HG03095 (cell line): Measurements from ENCODE around the gene PARD3B.

Source experiments
- ATAC-seq: cut with Tn5 transposase; IDR thresholded peaks from one replicate; pipeline ENCODE4 v1.9.1; 2021; ENCODE audit warnings: moderate library complexity; ENCODE audit not compliant: unreplicated experiment

PARD3B gene

GRCh38 chr2:204647626-204648025, 102.4 kb downstream of the PARD3B start:
- no peak for ATAC-seq

DNA sequence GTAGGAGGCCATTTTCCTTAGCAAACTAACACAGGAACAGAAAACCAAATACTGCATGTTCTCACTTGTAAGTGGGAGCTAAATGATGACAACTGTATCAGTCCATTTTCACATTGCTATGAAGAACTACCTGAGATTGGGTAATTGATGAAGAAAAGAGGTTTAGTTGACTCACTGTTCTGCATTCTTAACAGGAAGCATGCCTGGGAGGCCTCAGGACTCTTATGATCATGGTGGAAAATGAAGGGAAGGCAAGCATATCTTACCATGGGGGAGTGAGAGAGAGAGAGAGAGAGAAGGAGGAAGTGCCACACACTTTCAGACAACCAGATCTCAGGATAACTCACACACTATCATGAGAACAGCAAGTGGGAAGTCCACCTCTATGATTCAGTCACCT, 105.3 kb downstream of the PARD3B start:
- no peak for ATAC-seq

DNA sequence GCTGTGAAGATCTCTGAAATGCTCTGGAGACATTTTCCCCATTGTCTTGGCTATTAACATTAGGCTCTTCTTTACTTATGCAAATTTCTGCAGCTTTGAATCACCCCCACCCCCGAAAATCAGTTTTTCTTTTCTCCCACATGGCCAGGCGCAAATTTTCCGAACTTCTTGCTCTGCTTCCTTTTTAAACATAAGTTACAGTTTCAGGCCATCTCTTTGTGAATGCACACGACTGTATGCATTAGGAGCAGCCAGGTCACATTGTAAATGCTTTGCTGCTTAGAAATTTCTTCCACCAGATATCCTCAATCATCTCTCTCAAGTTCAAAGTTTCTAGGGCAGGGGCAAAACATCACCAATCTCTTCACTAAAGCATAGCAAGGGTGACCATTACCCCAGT, 106.8 kb downstream of the PARD3B start:
- no peak for ATAC-seq

DNA sequence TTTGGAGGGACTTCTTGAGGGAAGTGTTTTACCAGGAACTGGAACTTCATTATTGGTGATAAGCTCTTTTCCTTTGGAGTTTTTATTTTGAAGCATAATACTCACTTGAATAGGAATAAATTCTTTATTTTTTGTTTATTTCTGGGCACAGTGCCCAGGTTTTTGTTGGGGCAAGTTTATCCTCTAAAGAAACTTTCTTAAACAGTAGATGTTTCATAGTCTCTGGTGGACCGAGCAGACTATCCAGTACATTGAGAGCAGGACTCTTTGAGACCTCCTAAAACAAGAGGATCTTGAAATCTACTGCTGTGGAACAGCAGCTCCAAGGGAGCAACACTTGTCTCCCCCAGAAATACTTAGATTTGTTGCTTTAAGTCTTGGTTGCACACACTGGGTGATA, 109.4 kb downstream of the PARD3B start:
- ATAC-seq: no peak

DNA sequence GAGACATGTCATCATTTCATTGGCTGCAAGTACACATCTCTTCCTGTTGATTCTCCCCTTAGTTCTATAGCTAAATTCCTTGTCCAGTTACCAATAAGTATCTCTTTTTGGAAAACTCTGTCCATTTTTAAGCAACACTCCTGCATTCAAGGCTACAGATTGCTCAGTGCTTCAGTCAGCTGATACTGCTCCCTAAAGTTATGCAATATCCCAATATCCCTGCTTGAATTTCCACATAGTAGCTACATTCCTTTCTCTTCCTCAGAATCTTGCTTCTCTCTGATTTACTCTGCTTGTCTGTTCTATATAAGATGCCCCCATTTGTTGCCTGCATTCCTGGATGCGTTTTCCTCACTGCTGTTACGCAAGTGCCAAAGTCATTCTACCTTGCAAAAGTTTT, 109.8 kb downstream of the PARD3B start:
- no peak for ATAC-seq

- ATAC-seq: no peak
Measured at GRCh38 chr2:204655626-204656025, 110.4 kb downstream of the PARD3B start.

DNA sequence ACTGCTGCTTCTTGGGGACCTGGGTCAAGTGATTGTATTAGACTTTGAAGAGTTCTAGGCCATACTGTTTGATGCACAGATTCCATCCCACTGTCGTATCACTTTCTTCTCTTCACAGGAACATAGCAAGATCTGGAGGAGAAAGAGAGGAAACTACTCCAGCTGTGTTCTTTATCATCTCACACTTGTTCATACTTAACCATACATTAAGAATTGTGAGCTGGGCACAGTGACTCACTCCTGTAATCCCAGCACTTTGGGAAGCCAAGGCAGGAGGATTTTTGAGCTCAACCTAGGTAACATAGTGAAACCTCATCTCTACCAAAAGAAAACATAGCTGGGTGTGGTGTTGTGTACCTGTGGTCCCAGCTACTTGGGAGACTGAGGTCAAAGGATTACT, 111.7 kb downstream of the PARD3B start:
- no peak for ATAC-seq

DNA sequence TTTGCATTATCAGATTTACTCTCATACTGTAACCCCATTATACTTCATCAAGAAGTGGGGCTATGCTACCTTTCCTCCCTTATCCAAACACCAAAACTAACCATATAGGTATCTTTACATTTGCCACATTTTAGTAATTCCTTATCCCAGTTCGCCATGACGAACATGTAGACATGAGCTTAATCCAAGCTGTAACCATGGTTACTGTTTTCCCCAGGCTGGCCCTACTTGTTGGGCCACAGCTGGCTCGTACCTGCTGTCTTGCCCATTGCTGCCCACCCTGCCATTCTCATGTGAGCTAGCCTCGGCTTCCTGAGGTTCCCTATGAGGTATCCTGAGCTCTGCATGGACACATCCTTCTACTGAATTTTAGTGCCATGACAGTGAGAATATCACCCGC, 117.7 kb downstream of the PARD3B start:
- no peak for ATAC-seq

DNA sequence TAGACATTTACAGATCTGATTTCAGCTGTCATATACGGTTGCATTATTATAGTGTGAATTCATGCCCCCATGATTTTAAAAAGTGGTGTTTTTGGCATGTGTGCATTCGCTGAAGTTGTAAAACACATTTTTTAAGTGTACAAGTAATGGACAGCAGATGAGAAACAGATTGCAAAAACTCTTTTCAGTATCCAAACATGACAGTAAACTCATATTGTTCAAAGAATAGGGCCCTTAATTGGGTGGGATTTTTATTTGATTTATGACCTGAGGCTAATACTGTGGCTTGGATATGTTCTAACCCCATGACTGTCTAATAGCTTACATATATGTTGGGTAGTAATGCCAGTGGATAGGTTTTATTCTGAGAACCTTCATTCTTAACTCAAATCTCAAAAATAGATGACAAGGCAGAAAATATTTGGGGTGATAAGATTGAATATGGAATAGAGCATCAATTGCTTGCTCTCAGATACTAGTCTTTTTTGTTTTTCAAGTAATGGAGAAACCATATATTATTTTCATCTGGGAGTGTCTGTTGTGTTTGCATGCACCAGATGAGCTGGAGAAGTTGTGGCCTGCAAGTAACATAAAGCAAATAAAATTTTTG, 118.6 kb downstream of the PARD3B start:
- ATAC-seq: no peak

DNA sequence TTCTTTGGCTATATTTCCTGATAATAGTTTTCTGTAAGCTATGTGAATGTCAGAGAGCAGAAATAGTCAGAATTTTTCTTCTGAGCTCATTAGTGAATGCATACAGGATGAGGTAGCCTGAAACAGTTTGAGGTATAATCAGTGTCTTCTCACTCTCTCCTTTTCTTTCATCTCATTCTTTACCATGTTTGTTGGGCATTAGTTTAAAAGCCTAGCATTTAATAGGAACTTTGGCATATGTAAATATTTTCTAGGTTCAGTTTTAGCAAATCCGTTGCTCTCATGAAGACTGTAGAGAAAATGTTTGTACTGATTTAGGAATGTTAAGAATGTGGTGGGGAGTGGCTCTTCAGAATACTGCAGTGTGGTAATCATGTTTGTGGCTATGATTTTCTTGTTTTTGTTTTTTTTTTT, 119.4 kb downstream of the PARD3B start:
- ATAC-seq: no peak

- ATAC-seq: no peak
Measured at GRCh38 chr2:204665207-204665606, 119.9 kb downstream of the PARD3B start.

- no peak for ATAC-seq
Measured at GRCh38 chr2:204665771-204666170, 120.5 kb downstream of the PARD3B start.

- ATAC-seq: no peak
Measured at GRCh38 chr2:204667990-204668389, 122.7 kb downstream of the PARD3B start.

- ATAC-seq: no peak
Measured at GRCh38 chr2:204669382-204669781, 124.1 kb downstream of the PARD3B start.

GRCh38 chr2:204670124-204670523, 124.8 kb downstream of the PARD3B start:
- no peak for ATAC-seq

GRCh38 chr2:204670756-204671155, 125.5 kb downstream of the PARD3B start:
- ATAC-seq: no peak

GRCh38 chr2:204672772-204673171, 127.5 kb downstream of the PARD3B start:
- no peak for ATAC-seq

- no peak for ATAC-seq
Measured at GRCh38 chr2:204673877-204674276, 128.6 kb downstream of the PARD3B start.

GRCh38 chr2:204678031-204678430, 132.8 kb downstream of the PARD3B start:
- ATAC-seq: no peak

DNA sequence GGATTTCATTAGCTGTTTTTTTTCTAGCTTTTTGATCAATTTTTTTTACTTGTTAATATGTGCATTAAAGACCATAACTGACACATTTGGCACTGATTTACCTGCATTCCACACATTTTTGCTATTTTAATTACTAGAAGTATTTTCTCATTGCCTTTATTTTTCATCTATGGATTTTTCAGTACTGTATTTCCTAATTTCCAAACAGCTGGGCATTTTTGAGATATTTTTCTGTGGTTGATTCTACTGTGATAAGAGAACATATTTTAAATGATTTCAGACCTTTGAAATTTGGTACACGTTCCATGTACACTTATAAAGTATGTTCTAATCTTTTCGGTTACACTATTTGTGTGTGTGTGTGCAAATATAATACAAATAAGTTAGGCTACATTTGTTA, 135.3 kb downstream of the PARD3B start:
- no peak for ATAC-seq

DNA sequence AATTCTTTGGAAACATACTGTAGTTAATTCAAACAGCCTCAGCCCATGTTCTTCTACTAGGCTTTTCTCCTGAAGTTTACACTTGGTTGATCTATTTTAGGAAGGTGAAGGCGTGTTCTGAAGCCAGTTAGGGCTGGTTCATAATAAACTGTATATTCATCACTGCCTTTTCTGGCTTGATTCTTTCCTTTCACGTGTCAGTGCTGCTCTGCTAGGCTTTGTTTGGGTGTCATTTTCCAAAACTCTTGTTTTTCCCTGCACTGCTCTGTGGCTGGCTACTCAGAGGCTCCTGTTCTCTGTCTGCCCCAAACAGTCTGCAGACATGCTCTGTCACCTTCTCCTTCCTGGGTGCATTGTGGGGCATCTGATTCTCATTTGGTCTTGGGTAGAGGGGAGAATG, 136.1 kb downstream of the PARD3B start:
- ATAC-seq: no peak

DNA sequence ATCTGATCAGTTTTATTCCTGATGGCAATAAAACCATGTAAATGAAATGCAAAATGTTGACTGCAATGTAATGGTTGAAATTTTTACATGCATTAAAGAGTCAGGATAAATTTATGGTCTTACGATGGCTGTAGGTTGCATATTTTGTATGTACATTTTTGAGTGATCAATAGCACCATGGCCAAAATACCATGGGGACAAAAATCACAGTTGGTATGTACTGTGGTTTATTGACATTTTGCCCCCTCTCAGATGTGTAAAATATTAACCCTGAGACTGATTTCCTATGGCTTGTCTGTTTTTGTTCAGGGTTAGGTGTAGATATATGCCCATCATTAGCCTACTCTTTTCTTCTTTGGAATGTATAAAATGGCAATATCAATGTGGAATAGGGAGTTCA, 138.1 kb downstream of the PARD3B start:
- no peak for ATAC-seq

GRCh38 chr2:204686406-204686805, 141.1 kb downstream of the PARD3B start:
- ATAC-seq: no peak

DNA sequence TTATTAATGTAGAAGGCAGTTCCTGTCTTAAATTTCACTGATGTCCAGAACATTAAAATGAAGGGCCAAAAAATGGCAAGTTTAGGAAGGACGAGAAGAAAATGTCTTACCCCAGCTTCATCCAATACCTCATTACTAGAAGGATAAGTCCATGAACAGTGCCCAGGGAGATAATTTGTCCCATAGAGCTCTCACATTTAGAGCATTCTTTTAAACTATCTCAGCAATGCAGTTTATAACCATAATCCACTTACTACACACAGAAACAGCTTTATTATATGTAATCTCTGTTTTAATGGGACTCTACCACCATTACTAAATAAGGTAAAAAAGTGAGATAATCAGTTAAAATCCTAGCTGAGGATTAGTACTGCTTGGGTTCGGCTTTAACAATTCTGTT, 142.5 kb downstream of the PARD3B start:
- ATAC-seq: no peak
